SIG-M5 treated with dmso at 0.1 percent for 504 hours (cell line): Measurements from ENCODE around the gene PIRT.
"Not testable (repeated sequence)": the region's sequence is repeated elsewhere in the genome, so short reads cannot be mapped to it uniquely, and the experiment has no call there.

ENCODE experiments used
- DNase-seq: peaks from one replicate; lab custom pipeline; 2025; ENCODE audit not compliant: unreplicated experiment; lab: John Stamatoyannopoulos, UW

The PIRT gene

DNA sequence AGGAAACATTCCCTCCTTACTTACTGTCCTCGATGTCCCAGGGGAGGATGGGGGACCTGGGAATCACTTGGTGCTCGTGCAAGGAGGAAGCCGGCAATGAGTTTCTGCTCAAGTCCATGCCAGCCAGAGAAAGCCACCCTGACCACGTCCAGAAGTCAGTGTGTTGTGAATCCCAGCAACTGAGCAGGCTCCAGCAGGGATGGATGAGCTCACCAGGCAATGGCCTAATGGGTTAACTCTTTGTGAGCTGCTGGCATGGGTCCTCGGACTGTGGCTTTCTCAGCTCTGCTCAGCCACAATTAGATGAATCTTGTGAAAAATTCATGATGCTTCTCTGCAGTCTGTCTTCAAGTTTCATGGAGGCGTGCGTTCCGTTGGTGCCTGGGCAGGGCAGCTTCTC is at the start of gene PIRT:
Gene PIRT (minus strand): TSS at position 167 of the 400 bp plus-strand sequence. CDS start 12,442 bp downstream, outside the sequence.
- DNase-seq = no peak

DNA sequence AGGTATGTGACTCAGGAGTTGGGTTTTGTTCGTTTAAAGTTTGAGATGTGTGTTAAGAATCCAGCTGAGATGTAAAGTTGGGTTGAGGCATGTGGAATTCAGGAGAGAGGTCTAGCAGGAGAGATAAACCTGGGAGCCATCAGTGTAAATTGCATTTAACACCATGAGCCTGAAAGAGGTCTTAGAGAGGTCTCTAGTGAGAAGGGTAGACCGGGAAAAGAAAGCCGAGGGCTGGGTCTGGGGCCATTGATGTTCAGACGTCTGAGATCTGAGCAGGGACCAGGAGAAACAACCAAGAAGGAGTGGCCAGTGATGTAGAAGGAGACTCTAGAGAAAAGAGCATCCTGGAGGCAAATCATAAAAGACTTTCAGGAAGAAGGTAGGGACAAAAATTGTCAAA is 44.1 kb upstream of the PIRT start:
- no peak for DNase-seq

DNA sequence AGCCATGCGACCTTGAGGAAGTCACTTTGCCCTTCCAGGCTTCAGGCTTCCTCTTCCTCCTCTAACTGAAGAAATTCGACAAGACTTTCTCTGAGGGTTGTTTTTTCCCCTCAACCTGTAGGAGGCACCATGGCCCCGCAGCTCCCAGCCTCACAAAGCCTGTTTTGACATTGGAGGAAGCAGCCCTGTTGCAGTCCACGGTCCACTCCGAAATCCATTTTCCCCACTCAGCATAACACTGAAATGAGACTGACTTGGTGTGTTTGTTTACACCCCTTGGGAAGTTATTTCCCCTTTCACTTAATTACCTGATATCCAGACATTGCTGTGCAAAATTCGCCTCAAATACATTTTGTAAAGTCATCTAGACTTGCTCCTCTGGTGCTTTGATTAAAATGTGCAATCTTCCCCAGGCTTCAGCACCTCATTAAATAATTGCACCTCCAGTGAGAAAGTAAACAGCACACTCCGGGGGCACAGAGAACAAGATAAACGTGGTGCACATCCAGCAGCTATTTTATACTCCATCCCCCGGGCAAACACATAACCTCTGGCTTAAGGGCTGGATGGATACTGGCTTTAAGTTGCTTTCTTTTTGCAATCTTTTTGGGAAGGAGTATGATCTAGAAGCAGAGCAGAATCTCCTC is 41.4 kb upstream of the PIRT start:
- DNase-seq = peak; percentile 24

DNA sequence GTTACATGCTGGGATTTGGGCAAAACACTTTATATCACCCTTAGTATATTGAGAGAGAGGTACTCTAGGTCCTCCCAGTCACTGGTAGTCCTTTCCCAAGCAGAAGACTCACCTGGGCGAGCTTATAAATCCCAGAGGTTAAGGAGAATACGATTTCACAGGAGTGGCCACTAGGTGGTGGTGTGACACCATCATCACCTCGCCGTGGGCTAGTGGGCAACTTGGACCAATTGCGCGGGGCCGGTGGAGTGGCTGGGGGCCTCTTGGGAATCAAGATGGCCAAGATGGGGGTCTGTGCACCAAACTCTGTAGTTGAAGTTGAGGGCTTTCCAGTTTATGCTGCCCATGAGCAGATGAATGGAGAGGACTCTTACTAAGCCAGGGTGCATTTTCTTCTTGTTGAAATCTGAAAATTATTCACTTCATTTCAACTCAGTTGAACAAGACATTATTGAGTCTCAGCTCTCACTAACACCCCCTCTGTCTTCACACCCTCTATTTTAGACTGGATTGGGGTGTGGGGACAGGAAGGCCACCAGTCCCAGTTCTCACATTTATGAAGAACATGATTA is 38.2 kb upstream of the PIRT start:
- peak; percentile 8 for DNase-seq

DNA sequence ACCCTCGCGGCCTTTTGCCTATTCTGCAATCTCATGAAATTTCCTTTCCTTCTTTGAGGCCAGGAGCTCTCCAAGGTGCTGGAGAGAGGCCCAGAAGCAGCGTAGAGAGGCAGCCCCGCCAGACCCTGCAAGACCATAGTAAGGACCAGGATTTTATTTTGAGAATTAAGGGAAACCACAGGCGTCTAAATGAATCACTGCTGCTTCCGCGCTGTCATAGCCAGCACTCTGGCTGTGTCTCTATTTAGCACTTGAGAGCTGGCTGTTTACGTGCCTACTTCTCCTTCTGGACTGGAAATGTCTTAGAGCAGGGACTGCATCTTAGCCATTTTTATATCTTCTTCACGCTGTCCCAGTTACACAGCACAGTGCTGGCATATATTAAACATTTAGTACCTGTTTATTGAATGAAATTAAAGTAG is 37.6 kb upstream of the PIRT start:
- DNase-seq = no peak

DNA sequence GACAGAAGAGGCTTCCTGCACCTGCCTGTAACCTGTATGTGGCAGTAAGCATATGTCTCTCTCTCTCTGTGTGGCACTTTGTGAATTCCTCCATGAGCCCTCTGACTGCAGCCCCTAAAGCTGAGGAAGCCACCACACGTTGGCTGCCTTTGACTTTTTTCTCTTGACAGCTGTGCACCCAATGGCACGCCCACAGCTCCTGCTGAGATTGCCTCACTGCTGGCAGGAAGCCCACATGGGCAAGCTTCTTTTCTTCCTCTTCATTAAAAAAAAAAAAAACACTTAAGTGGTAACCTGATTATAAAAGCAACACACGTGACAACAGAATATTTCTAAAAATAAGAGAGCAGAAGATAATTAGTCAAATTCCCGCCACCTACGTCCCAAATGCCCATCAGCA is 34.0 kb upstream of the PIRT start:
- no peak for DNase-seq

DNA sequence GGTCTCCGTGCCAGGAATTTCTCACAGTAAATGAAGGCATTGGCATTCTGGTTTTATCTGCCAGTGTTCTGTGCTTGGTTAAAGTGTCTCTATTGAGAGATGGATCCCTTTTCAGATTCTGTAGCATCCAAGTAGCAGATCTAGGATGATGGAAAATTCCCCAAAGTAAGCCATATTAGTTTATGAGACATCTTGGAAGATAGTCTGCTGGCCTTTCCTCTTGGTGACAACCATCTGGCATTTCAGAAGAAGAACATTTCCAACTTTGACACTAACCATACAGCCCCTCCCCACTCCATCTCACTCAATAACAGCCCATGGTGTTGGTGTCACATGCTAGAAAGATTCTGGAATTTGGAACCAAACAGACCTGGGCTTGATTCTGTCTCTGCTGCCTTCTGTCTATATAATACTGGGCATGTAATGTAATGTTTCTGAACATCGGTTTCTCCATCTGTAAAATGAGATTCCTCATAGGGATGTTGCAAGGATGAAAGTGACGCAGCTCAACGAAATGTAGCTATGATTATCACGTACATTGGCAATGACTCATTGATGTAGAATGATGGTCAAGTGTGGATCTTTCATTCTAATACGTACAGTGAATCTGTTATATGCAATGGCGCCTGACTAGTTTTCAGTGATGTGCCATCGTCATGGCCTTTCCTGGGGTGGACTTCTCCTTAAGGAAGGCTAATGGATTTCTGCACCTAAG is 32.6 kb upstream of the PIRT start:
- no peak for DNase-seq

DNA sequence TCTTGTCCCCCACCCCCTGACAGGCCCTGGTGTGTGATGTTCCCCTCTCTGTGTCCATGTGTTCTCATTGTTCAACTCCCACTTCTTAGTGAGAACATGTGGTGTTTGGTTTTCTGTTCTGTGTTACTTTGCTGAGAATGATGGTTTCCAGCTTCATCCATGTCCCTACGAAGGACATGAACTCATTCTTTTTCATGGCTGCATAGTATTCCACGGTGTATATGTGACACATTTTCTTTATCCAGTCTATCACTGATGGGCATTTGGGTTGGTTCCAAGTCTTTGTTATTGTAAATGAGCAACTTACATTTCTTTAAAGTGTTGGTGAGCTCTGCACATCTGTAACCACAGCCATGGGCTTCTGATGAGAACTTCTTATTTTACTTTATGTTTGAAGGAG is 30.9 kb upstream of the PIRT start:
- not testable (repeated sequence) for DNase-seq

DNA sequence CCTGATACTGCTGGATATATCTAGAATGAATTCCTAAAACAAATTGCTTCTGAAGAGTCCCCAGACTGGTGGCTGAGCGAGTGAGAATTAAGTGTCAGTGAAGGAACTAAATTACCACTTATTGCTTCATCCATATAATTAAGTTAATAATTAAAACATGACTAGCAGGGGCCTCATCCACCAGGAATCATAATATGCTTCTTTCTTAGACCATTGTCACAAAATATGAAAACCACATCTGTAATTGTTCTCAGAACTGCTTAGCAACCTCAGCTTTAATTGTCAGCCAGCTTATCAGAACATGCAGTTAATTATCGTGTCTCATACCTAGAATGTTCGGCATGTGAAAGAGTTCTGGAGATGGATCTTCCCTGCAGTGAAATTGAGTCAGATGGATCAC is 21.2 kb upstream of the PIRT start:
- DNase-seq = no peak

DNA sequence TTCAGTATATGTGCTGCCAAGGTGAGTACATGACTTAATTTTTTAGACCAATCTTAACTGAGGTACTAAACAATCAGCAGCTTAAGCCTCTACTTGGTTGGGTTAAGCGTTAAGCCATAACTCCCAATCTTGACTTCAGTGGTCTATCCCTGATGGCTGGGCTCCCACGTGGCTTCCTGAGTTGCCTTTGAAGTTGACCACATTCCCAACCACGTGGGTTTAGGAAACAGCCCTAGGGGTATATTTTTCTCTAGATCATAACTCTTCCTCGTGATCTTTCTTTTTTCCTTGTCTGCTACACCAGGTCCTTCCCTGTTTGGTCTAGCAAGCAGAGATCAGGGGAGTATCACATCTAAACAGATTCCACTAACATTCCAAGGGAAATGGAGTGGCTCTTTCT is 20.1 kb upstream of the PIRT start:
- no peak for DNase-seq

DNA sequence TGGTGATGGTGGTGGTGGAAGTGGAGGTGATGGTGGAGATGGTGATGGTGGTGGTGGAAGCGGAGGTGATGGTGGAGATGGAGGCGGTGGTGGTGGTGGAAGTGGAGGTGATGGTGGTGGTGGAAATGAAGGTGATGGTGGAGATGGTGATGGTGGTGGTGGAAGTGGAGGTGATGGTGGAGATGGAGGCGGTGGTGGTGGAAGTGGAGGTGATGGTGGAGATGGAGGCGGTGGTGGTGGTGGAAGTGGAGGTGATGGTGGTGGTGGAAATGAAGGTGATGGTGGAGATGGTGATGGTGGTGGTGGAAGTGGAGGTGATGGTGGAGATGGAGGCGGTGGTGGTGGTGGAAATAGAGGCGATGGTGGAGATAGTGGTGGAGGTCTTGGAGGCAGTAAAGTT is 8.7 kb upstream of the PIRT start:
- DNase-seq = not testable (repeated sequence)

DNA sequence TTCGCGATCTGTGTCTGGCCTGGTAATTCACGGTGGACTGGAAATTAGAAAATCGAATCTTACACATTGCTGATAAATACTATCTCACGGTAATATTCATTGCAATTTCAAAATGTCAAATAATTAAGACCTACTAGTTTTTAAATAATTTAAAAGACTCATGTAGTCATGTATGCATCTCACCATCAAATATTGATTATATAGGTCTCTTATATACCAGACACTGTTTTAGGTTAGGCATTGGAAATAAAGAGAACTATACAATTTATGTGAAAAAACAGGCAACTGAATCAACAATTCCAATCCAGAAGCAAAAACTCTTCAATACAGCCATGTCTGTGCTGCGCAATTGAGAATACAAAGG is 7.5 kb upstream of the PIRT start:
- DNase-seq = no peak

DNA sequence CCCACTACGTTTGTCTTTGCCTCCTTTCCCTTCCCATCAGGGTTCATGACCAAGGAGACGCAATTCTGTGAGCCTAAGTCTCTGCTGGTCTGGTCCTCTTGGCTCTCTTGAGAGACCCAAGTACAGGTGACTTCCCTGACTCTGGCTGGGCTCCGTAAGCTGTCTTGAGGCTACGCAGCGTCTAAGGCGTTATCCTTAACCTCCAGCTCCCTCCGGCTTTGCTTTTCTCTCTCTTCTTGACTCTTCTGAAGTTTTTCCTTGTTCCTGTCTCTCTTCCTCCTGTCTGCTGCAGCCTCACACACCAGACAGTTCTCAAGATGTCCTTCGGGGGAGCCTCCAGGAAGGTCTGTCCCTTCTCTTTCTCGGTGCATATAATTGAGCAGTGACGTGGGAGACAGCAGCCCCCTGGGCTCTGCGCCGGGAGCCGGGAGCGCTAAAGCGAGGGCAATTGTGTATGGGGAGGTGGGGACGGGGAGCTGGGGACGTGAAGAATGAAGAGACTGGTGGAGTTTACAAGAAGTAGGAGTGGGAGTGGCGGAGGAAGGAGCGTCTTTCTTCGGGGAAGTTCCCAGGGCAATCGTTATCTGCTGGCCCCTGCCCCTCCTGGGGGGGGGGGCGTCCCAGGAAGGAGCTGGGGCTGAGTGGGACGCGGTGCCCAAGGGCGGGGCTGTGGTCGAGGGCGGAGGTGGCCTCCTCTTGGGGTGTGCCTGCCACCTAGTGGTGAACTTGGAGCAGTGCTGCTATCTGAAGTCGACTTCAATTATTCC is 6.9 kb upstream of the PIRT start:
- peak; percentile 53 for DNase-seq

DNA sequence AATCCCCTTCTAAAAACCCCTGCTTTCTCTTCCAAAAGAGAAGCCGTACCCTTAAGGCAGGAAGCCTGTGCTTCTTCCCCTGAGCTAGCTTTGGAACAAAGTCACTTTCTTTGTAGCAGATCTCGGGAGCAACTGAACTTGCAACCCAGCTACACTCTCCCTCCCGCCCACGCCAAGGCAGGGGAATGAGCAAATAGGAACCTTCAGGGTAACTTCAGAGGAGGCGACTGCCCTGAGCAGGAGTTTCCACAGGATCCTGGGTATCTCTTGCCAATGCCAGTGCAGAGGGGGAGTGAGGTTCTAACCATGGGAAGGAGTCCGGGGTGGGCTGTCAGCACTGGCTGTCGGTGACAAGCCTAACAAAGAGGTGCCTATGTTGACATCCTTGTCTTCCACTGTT is 5.9 kb upstream of the PIRT start:
- no peak for DNase-seq

DNA sequence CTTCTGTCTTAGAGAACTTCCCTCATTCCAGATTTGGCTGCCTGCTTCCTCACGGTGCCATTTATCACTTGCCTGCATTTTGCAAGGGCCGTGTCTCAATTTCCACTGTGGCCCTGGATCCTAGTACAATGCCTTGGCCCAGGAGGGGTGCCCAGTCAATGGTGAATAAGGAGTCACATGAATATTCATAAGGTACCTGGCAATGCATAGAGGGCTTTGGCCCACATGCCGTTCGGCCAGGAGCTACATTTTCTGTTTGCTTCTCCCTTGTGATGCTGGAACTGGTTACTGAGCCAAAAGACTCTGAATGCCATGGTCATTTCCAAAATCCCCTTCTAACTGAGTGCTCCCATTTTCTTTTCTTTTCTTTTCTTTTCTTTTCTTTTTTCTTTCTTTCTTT is 4.8 kb upstream of the PIRT start:
- no peak for DNase-seq

DNA sequence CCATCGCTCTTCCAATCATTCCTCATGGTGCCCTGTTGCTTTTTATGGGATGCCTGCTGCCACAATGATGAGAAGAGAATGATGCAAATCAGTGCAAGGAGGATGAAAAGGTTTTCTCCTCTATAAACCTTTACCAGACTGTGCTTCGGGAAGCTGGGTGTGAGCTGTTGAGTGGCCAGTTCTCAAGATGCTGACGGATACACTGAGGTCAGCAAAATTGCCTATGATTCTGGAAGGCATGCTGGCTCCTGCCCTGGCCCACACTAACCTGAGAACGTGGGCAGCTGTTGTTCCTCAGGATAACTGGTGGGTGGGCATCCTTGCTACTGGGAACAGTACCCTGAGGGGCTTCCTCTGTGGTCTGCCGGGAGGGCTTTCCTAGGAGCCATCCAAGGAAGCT is 795 bp upstream of the PIRT start:
- DNase-seq = no peak

DNA sequence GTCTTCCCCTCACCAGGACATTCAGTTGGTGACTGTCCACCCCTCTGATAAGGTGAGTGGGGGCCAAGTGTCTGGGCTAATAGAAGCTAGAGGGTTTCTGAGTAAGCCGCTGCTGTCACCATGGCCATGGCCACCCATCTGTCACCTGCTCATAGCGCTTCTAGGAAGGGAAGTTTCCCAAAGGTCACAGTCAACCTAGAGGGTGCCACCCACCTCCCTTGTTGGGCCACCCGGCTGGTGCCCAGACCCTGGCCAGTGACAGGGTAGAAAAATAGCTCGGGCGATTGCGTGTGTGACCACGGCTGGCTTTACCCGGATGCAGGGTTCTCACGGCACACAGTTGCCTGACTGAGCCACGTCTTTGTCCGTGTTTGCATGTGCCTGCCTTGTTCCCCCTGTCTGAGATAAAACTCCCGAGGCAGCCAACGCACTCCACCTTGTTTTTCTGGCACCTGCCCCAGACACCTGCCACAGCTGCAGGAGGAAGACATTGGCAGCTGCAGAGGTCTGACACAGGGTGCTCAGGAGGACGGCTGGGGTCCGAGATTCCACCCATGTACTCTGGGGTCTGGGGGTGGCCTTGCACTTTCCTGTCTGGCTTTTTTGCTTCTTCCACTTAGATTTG is 809 bp downstream of the PIRT start:
- DNase-seq = no peak

DNA sequence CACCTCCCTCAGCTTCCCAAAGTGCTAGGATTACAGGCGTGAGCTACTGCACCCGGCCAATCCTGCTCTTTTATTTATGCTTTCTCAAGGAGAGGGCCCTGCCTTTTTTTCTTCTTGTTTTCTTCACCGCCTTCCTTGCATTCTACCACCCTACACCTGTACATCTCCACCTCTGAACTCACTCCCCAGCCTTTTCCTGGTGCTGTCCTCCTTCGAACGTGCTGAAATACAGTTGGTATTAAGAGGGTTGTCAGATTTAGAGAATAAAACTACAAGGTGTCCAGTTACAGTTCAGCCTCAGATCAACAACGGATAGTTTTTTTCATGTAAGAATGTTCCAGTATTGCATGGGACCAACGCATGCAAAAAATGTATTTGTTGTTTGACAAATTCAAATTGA is 1.7 kb downstream of the PIRT start:
- no peak for DNase-seq

DNA sequence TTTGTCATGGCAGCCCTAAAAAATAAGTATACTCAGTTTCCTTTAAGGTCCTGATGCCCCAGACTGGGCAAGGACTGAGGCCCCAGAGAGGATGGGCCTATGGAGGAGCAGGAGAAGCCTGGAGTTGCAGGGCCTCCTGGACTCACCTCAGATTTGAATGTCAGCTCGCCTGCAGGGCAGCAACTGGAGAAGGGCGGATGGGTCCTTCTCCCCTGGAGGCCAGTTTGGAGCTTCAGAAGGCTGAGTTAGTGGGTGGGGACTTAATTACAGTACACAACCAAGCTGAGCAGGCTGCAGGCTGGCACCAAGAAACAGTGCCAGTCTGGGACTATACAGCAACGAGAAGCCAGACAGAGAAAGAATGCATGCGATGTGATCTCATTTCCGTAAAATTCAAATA is 6.2 kb downstream of the PIRT start:
- no peak for DNase-seq

DNA sequence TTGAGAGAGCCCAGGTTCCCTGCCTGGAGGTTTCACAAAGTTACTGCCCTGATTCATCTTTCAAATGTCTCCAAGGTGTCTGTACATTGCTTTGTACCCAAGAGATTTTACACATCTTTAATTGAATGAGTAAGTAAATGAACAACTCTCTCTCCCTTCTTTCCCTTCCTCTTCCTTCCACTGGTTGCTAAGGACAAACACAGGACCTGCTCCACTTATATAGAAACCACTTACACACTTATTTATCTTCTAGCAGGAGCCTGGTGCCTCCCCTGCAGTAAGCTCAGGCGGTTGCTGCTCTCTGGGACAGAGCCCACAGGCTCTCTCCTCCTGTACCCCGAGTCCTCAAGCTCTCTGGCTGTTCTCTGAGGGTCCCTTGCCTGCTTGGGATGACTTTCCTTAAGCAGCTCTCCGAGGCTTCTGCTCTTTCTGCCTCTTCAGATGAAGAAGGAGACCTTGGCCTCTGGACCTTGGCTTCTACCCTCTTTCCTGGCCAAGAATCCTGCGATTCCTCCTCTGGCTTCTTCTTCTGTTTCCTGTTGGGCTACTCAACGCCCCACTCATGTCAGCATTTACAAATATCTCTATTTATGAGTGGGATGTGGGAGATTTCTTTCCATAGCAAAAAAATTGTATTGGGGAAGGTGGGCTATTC is 9.9 kb downstream of the PIRT start:
- DNase-seq = no peak

DNA sequence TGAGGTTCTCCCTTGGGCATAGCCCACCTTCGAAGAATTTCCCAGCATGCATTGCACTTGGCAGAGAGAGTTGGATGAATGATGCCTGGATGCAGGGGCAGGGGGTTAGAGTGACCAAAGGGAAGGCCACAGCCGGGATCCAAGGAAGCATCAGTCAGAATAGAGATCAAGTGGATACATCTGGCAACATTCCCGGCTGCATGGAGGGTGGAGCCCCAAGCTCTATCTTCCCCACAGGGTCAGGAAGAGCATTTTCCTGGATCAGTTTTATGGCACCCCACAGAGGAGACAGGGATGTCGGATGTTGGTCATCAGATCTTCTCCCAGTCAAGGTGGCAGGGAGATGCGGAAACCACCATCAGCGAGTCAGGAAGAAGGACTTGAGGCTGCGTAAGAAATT is 13.0 kb downstream of the PIRT start:
- no peak for DNase-seq
